ENCODE measurements around the gene RAB11A.

RAB11A gene

GRCh38 chr15:65918357-65918920 lies 49.1 kb downstream of the RAB11A start:
- DNase-seq = no peak

- no peak for DNase-seq
These were observed 49.7 kb downstream of the RAB11A start for GRCh38 chr15:65918945-65919344.

GRCh38 chr15:65919353-65919752 lies 50.1 kb downstream of the RAB11A start:
- no peak for DNase-seq

GRCh38 chr15:65920121-65920520 lies 50.8 kb downstream of the RAB11A start:
- DNase-seq = no peak

DNA sequence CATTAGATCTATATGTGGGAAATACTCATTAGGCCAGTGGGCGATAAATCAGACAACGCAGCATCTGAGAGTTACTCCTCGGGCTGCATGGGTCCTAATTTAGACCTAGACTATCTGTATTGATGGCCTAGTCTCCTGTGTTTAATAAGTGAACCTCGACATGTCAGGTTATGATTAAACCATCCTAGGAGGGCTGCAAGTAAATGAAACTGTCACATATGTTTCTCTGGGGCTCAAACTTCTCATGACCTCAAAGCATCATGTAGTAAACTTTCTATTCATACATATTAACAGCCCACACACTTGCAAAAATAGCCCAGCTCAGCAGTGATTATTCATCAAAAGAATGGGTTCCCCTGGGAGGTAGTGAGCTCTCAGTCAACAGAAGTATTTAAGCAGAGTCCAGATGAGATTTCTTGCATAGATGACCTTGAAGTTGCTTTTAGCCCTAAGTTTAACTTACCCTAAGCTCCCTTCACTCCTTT lies 51.6 kb downstream of the RAB11A start:
- DNase-seq = no peak

- no peak for DNase-seq
These were observed 52.5 kb downstream of the RAB11A start for GRCh38 chr15:65921780-65922179.

GRCh38 chr15:65922621-65923020 lies 53.3 kb downstream of the RAB11A start:
- no peak for DNase-seq

DNA sequence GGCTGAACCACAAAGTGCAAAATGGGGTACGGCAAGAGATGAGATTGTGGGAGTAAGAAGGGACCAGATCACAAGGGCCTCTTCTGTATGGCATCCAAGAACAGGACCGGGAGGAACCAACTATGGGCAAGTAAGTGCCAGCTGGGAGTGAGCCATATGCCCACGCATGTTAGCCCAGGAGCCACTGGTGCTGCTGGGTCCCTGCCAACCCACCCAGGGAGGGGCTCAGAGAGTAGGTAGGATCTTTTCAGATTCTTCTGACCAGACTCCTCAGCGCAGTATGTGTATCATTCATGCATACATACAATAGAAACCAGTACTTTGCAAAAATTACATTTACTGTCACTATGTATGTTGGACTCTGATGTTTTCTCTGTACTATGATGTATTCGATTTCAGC lies 54.0 kb downstream of the RAB11A start:
- DNase-seq = no peak

DNA sequence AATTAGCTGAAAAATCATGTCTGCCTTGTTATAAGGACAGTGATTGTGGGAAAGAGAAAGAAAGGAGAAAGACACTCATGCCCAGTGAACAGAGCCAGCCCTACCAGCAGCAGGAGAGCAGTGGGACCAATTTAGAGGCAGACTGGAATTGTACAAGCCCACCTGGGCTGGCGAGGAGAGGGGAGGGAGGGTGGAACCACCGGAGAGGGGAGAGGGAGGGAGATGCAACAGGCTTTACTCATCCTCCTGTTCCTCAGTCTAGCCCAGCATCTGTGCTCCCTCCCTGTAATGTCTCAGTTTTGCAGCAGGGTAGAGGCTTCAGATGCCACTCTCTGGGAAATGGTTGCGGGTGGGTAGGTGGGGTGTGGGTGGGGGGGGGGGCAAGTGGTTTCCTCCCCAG lies 54.7 kb downstream of the RAB11A start:
- DNase-seq = no peak

DNA sequence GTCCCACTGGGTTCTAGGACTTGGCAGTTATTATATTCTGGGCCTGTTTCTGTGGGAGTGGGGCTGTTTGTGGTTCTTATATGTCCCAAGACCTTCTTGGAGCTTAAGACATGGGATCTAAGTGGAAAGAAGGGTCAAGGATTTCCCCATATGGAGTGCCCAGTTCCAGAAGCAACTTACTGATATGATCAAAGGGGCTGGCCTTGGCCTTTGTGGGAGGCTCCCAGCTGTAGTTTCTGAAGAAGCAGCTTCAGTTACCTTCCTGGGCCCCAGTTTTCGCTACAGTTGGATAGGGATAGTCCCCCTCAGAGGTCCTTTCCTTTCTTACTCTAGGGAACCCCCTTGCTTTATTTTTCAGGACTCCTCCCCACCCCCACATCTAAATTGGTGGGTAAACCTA lies 56.0 kb downstream of the RAB11A start:
- DNase-seq = no peak

- DNase-seq = no peak
These were observed 57.2 kb downstream of the RAB11A start for GRCh38 chr15:65926459-65926858.

- no peak for DNase-seq
These were observed 57.6 kb downstream of the RAB11A start for GRCh38 chr15:65926899-65927298.

DNA sequence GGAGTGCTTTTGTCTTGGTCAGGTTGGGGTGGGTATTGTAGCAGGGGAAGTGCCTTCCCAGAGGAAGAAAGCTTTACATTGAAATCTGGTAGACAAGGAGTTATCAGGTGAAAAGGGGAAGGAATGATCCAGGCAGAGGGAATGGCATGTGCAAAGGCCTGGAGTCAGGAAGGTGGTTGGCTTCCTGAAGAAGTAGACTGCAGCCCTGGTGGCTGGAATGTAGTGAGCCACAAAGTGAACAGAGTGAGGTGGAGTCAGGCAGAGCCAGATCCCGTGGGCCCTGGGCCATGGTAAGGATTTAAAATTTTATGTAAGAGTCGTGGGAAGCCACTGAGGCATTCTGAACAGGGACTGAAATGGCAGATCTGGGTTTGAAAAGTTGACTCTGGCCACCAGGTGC lies 58.3 kb downstream of the RAB11A start:
- DNase-seq = no peak

GRCh38 chr15:65929573-65929972 lies 60.3 kb downstream of the RAB11A start:
- DNase-seq = no peak

GRCh38 chr15:65930134-65930533 lies 60.8 kb downstream of the RAB11A start:
- no peak for DNase-seq

DNA sequence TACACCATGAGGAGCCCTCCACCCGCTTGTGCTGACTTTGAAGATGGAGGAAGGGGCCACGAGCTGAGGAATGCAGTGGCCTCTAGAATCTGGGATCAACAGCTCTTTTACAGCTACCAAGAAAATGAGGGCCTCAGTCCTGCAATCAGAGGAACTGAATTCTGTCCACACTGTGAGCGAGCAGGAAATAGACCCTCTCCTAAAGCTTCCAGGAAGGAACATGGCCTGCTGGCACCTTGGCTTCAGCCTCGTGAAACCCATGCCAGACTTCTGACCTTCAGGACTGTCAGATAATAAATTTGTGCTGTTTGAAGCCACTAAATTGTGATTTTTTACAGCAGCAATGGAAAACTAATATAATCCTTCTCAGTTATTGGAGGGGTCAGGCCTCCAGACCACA lies 61.9 kb downstream of the RAB11A start:
- DNase-seq = no peak

DNA sequence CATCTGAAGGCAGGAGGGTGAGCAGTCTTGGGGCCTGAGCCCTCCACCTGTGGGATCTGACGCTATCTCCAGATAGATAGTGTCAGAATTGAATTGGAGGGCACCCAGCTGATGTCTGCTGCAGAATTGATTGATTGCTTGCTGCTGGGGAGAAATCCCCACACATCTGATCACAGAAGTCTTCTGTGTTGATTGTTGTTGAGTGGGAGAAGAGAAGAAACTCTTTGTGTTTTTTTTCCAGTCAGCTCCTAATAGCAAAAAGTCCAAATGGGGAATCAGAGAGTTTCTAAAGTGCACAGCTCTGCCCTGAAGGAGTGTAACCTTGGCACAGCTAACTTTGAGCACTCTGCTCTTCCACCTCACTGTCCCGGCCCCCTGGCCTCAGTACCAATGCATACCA lies 66.1 kb downstream of the RAB11A start:
- no peak for DNase-seq

- DNase-seq = no peak
These were observed 67.0 kb downstream of the RAB11A start for GRCh38 chr15:65936282-65936681.

DNA sequence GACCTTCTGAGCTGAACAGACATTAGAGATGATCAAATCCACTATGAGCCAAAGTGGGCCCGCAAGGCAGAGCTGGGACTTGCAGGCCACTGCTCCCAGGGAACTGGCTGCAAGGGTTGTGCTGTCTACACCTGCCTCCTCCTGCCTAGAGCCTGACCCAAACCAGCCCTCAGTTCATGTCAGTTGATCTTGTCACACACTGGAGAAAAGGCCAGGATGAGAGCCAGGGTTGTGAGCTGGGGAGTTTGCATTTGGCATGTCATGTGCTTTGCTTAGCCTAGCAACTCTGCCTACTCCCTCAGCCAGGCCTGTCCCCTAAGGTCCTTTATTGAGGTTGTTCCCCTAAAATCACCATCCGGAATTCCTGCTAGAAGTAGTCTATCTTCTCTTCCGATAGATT lies 67.8 kb downstream of the RAB11A start:
- no peak for DNase-seq

- no peak for DNase-seq
These were observed 68.2 kb downstream of the RAB11A start for GRCh38 chr15:65937476-65937875.

GRCh38 chr15:65938604-65939003 lies 69.3 kb downstream of the RAB11A start:
- DNase-seq = no peak

- peak; percentile 78 for DNase-seq
These were observed 70.8 kb downstream of the RAB11A start for GRCh38 chr15:65939901-65940617.

- no peak for DNase-seq
These were observed 71.3 kb downstream of the RAB11A start for GRCh38 chr15:65940618-65940909.
